Measurements from ENCODE around the gene CHST8. TPM values are rescaled to one million over a fixed set of nuclear protein-coding genes. Genes with fewer than 3 reads are reported as not detected.

CHST8 gene
- polyA plus RNA-seq, 12 donors = 0.08 to 1.7 (median 0.30) TPM; not detected in 3

DNA sequence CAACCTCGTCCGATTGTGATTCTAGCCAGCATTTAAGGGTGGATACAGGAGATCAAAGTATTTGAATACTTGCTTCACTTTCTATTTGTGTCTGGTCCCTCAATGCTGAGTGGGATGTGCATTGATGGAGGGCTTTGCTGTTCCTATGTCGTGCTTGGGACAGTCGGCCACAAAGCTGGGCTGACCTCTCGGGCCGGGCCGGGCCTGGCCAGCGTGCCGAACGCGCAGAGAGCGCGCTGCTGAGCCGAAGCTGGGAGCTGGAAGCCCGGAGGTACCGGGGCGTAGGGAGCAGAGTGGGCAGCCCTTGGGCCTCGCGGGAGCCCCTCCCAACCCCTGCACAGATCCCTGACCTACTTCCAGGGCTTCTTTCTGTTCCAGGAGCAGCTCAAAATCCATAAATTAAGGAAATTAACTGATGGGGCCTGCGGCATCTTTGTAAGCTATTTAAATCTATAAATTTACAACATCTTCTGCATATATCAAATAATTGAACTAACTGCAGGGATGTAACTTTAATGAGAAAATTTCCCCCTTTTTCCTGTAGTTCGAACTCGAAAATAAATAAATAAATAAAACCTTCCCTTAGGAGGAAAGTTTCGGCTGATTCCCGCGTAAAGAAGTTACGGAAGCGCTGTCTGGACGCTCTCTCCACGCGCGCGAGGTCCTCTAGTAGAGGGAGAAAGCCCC lies 173.1 kb downstream of the CHST8 start:
- DNase-seq = no peak

- peak; percentile 86 for DNase-seq
Observed at GRCh38 chr19:33795370-33796163, 173.8 kb downstream of the CHST8 start.

- peak; percentile 47 for DNase-seq
Observed at GRCh38 chr19:33796164-33796875, 174.6 kb downstream of the CHST8 start, which contains the start of gene KCTD15. Gene KCTD15 (plus strand): TSS chr19:33796870. CDS start chr19:33800455, 3,585 bp downstream.

DNA sequence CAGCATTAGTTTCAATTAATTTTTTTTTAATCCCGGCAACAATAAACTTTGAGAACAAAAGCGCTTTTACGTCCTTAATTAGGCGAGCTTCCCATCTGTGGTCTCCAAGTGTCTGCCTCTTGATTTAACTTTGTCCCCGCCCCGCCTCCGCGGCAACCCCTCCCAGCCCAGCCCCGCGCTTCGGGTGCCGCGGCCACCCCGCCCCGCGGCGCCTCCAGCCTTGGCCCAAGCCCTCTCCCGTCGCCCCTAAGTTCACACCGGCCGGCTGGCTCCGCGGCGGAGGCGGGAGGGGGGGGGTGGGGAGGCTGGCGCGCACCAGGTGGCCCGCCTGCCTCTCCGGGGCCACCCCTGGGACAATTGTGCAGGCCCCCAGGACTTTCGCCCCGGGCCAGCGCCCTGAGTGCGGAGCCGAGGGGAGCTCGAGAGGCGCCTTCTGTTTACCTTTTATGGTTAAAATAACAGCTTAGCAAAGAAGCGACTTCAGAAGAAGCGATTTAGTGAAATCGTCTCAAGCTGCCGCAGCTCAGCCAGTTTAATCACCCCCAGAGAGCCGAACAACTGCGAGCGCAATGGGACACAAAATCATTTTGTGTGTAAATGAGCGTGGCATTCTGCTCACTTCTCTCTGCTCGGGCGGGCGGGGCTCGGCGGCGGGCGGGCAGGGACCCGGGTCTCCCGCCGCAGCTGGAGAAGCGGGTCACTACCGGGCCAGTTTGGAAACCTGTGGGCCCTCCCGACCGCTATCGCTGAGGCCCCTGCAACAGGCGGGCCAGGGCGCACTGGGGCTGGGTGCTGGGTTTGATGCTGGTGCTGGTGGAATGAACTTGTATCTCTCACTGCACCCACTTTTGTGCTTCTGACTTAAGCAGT lies 176.3 kb downstream of the CHST8 start:
- no peak for DNase-seq

DNA sequence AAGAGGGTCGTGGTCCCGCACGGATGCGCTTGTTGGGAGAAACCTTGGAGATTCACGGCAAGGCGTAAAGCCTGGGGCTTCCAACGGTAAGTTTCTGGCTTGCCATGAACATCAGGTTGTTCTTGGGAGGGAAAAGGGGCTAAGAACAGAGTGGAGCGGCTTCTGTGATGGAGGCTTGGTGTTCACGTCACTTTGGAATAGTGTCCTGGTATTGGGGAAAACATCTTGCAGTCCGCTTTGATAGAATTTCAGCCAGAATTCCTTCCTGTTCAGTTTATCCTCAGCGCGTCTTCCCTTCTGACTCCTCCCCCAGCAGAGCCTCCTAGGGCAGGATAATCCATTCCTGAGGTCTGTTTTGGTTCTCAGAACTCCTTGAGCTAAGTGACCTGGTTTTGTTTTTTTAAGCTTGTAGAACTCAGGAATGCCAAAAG lies 176.9 kb downstream of the CHST8 start:
- DNase-seq = no peak

GRCh38 chr19:33799476-33799875 lies 177.7 kb downstream of the CHST8 start:
- no peak for DNase-seq

- DNase-seq = no peak
Observed at GRCh38 chr19:33800012-33800680, 178.4 kb downstream of the CHST8 start.

GRCh38 chr19:33801411-33801810 lies 179.7 kb downstream of the CHST8 start:
- no peak for DNase-seq

DNA sequence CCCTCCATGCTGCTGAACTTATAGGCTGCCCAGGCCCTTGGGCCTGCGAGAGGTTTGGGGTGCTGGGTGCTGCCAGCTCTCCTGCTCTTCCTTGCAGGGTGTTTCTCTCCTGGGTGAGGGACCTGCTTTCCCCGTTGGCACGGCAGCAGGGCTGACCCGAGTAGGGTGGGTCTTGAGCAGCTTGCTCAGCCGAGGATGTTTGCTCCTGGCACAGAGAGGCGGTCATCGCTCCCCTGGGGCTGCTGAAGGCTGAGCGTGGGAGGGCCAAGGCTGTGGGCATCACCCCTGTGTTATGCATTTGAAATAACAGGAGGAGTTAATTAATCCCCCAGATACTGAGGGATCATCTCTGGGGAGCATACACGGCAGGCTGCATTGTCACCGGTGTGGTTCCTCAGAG lies 180.2 kb downstream of the CHST8 start:
- DNase-seq = no peak

- DNase-seq = no peak
Observed at GRCh38 chr19:33802801-33803200, 181.0 kb downstream of the CHST8 start.

DNA sequence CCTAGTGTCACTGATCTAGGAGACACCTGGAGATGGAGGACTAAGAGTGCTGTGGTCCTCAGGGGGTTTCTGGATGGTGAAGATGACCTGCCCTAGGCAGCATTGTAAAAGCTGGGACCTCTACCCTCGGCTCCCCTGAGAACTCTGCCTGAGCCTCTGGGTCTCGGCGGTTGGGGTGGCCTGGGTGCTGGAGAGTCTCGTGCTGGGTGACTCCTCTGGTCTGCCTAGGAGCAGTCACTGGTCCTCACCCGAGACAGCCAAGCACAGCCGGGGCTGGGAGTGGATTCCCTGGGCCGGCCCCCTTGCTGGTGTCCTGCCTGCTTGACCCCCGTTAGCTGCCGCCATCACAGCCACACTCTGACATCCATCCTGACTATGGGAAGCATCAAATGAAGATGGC lies 181.6 kb downstream of the CHST8 start:
- DNase-seq = no peak

- no peak for DNase-seq
Observed at GRCh38 chr19:33804021-33804799, 182.5 kb downstream of the CHST8 start.

GRCh38 chr19:33805313-33805712 lies 183.6 kb downstream of the CHST8 start:
- no peak for DNase-seq

GRCh38 chr19:33805840-33806433 lies 184.2 kb downstream of the CHST8 start:
- no peak for DNase-seq

- no peak for DNase-seq
Observed at GRCh38 chr19:33806434-33806881, 184.7 kb downstream of the CHST8 start.

- DNase-seq = no peak
Observed at GRCh38 chr19:33808399-33808798, 186.6 kb downstream of the CHST8 start.

DNA sequence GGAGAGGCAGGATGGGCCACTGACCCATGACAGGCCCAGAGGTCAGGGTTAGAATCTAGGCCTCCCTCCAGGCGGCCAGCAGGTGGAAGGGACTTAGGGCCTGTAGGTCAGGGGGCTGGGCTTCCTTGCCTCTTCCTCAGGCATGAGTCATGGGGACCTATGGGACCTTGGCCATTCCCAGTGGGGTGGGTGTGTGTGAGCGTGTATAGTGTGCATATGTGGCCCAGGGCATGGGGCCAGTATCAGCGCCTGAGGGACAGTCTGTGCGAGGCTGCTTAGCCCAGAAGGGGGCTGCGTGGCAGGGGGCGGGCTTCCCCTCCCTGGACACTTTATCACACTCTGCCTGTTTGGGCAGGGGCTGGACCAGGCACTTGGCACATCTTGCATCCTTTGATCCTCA lies 188.2 kb downstream of the CHST8 start:
- no peak for DNase-seq

- DNase-seq = no peak
Observed at GRCh38 chr19:33810821-33811220, 189.1 kb downstream of the CHST8 start.

- DNase-seq = no peak
Observed at GRCh38 chr19:33811246-33811645, 189.5 kb downstream of the CHST8 start.
